GM21390 (cell line): ENCODE results near the gene MAGI1.
"Not testable (repeated sequence)": the region's sequence is repeated elsewhere in the genome, so short reads cannot be mapped to it uniquely, and the experiment has no call there.

Source experiments
- ATAC-seq: cut with Tn5 transposase; IDR thresholded peaks from one replicate; pipeline ENCODE4 v1.9.1; 2021; ENCODE audit not compliant: unreplicated experiment

Gene MAGI1

DNA sequence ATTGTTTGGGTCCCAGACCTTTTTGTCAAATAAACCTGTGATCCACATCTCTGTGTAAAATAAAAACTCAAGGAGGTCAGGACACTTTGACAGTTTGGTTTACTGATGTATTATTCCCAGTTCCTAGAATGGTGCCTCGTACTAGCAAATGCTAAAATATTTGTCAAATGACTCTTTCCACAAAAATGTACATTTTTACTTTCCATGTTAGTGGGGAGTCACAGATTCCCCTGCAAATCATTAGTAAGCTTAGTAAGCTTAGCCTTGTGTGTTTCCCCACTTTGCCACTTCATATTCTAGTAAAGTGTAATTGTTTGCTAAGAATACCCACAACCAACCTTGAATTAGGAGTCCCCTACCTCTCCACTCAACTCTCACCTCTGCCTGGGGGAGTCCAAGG, 2.4 kb upstream of the MAGI1 start:
- ATAC-seq, result no peak

DNA sequence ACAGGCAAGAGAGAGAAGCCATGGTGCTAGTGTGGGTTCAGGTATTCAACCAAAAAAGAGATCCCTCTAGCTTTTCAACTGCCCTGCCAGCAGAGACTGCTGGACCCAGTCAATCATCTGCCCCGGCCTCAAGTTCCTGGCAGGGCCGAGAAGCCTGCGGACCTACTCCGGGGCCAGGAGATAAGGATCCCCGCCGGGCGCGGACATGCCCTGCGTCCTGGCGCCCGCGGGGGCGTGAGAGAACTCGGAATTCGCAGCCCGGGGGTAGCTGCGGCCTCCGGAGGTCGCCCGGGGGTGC, 821 bp upstream of the MAGI1 start:
- no peak for ATAC-seq

DNA sequence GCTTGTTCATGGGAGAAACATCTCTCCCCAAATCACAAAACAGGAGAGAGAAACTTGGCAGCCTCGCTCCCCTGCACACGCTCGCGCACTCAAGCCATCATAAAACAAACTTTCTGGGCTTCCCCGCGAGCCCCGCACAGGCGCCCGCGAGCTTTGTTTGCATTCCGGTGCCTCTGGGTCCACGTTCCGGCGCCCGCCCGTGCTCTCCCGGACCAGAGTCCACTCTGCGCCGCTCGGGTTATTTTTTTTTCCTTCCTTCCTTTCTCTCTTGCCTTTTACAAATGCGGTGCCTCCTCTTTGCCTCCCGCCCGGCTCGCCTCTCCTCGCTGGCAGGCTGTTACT, 363 bp downstream of the MAGI1 start:
- ATAC-seq, result peak; percentile 37

DNA sequence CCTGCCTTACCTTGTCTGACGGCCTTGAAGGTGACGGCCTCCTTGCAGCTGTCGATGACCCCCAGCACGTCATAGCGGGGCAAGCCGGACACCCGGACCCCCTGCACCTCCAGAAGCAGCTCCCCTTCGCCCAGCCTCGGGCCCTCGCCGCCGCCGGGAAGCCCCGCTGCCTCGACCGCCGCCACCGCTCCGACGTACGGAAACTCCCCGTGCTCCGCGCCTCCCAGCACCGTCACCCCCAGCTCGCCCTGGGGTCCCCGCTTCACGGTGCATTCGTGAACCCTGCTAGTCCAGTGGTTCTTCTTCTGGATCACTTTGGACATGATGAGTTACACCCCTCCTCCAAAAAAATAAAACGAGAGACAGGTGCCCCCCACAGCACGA, 740 bp downstream of the MAGI1 start:
- ATAC-seq, result no peak

DNA sequence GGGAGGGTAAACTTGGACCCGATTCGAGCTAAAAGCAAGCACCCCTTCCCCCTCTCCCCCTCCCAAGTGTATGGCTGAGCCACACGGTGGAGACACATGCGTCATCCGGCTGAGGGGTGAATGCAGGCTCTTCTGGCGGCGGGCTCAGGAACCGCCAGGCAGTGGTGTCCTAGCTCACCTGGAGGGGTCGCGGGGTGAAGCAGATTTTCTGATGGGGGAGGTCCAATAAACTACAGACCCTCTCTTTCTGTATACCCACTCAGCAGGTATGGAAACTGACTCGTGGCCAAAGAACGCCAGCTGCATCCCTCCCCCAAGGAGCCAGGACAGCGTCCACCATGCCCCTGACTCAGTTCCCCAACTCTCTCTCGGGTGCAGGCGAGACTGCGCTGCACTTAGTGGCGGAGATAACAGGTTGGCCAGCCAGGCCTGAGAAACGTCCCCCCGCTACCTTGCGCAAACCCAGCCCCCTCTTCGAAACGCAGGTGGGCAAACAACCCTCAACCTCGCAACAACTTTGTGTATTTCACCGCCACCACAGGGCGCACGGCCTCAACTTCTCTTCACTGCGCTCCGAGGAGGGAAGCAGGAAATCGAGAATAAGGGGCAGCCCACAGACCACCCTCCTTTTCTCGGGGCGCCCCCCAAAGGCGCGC, 1.3 kb downstream of the MAGI1 start:
- ATAC-seq, result no peak

DNA sequence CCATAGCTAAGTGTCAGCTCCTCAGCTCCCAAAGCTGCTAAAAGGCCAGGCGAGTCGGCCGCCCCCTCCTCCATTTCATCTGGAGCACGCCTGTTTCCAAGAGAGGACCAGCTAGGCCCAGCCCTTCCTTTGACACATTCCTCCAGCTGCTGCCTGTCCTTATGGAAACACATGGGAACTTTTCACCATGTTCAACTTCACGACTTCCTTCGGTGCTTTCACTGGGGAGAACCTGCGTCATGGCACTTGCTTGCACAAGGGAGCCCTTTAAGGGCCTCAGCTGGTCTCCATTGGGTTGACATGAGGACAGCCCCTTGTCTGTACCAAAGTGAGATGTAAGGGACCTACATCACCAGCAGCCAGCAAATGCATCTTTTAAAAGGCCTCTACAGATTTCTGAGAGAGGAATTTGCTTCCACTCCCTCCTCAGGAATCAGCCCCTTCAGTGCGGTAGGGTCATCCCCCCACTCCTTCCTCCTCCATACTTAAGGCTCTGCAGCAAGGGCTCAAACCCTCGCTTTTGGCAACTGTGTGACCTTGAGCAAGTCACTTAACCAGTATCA, 2.1 kb downstream of the MAGI1 start:
- no peak for ATAC-seq

DNA sequence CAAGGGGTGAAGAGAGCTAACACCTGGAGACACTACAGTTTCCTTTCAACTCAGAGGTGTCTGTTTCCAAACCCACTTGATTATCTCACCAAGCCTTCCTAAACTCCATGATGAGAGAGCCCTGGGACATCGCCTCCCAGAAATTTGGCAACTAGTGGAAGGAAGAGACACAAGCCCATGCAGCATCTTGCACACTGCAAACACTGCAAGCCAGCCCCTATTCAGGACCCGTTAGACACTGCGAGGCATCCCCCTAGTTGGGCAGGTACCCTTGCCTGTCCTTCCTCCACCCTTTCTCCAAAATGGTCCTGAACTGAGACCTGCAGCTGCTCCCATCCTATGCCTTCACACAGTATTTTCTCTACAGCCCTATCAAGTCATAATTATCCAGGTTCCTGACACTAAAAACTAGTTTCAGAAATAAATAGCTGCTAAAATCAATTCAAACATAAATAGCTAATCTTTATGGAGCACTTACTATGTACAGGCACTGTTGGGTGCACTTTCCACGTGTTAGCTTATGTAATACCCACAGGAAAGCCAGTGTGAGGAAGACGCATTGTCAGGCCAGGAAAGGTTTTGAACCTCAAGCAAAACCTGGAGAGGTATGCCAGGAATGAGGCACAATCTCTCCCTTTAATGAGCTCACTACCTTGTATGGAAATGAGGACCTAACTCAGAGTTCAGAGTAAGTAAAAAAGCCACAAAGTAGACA, 2.8 kb downstream of the MAGI1 start:
- no peak for ATAC-seq

DNA sequence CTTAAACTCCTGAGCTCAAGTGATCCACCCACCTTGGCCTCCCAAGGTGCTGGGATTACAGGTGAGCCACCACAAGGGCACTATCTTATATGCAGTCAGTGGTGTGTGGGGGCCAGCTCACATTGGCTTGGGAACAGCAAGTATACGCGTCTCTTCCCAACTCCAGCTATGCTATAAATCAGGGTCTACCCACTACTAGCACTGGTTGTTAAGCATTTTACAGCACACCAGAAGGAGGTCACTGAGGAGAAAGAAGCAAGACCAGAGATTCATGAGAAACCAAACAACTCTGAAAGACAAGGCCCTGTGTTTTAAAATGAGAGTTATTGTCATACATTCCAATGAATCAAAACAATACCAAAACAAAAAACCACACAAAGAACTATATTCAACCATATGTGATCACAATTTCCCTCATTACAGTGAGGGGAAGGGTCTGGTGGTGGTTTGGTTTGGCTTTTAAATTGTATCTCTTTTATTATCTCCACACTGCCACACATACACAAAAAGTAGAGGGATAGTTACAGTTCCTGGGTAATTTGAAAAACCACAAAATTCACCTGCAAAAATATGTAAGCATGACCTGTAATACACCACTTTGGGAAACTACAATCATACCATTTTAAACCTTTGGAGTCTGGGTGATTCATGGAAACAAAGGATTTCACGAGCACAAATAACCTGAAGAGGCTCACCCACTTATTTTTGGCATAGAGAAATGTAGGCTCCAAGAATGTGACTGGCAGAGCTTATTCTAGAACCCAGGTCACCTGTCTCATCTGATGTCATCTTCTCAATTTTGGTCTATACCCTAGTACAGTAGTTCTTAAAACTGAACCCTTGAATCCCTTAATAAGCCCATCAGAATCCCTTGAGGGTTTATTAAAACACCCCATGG, 5.2 kb downstream of the MAGI1 start:
- no peak for ATAC-seq

DNA sequence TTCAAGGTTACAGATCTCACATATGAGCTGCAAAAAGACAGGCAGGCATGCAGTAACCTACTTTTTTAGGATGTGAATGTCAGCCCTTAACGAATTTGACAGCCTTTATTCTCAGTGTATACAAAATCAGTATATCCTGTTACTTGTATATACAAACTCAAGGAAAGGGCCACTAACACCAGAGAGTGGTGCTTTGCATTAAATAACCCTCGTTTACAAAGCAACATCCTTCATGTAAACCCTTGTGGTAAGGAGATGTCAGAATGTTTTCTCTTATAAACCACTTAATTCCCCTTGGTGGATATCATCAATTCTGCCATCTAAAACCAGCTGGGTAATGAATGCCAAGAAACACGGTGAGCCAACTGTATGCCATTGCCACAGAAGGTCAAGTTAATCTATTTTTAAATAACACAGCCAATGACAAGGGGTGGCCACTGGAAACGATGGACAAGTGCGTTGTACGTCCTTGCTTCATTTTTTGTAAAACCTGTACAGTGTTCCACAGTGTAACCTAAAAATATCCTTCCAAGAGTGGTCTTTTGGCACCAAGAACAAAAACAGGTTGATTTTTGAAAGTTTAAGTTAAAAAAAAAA, 7.5 kb downstream of the MAGI1 start:
- ATAC-seq, result no peak

DNA sequence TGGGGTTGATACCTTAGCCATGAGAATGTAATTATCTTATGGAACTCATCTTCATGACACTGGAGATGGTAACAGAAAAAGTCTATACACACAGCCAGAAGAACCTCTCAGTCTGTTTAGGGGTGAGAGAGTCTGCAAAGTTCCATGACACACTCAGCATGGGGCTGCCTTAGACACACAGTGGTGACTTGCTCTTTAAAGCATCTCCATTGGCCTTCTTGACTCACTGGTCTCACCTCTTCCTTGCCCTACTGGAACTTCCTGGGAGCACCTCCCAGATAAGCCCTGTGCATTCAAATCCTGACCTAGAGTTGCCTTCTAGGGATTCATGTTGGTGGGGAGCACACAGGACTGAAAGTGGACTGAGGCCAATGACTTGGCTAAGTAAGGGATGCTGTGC, 9.3 kb downstream of the MAGI1 start:
- ATAC-seq, result no peak

DNA sequence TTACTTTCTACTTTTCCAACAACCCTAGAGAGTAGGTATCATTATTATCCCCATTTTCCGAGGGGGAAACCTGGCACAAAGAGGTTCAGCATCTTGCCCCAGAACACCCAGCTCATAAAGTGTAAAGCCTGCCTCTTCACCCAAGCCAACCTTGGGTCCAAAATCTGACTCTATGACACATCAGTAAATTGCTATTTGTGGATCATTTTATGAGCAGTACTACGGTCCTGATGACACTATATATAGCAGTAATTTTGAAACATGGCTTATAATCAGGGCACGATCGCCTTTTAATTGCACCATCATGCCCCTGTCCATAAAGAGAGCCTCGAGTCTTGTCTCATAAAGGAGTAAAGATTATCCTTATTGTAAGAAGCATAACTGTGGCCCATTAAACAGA, 9.7 kb downstream of the MAGI1 start:
- ATAC-seq, result no peak

DNA sequence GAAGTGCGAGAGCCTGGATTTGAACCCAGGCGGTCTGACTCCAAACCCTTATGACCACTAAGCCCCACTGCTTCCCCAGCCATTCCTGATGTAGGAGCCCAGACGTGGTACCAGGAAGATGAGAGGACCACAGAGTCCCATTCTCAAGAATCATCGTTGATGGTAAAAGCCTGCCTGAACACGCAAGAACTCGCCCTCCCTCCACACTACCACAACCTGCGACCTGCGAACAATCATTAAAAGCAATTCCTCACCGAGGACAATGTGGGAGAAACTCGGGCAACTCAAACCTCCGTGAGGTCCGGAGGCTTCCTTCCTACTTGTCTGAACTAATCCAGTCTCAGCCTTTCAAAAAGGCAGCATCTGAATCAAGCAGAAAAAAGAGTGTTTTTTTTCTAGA, 10.3 kb downstream of the MAGI1 start:
- ATAC-seq, result no peak

DNA sequence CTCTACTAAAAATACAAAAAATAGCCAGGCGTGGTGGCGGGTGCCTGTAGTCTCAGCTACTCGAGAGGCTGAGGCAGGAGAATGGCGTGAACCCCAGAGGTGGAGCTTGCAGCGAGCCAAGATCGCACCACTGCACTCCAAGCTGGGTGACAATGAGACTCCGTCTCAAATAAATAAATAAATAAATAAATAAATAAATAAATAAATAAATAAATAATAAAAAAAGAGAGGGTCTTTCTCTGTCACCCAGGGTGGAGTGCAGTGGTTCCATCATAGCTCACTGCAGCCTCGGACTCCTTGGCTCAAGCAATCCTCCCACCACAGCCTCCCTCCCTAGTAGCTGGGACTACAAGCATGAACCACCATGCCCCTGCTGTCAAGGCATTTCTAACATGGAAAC, 11.6 kb downstream of the MAGI1 start:
- ATAC-seq, result not testable (repeated sequence)

DNA sequence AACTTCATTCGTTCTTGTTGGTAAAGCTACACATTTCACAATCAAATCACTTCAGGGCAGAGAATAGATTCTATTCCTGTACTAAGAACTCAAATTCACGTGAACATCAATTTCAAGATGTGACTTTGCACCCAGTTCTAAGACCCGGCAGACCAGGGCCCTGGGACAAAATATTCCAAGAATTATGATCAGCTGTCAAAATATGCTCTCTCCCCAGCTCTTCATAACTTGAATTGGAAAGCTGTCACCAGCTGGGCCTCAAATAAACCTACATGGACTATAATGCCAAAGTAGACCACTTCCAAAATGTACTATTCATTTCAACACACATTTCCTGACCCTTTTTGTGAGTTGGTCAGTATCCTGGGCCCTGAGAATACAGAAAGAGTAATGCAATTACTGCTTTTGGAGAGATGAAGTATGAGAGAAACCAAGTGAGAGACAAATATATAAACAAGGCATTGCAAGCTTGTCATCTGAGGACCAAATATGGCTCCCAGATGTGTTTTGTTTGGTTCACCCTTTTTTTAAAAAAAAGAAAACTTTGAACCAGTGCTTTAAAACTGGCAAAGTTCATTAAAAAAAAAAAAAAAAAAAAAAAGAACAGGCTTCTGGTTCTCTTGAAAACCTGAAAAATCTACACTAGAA, 14.9 kb downstream of the MAGI1 start:
- no peak for ATAC-seq

DNA sequence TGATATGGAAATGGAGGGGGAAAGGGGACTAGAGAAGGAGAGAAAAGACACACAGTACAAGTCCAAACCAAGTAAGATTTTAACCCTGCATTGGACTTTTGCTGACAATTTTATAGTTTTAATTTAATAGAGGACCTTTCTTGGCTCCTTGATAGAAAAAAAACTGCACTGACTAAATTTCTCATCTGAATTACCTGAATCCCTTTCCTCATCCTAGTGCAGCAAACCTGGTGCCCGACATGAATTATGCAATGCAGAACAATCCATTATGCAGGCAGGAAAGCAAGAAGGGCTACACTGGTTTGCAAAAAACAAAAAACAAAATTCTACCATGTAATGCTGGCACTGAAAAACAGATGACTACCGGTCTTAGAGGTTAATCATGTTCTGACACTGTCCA, 15.5 kb downstream of the MAGI1 start:
- ATAC-seq, result no peak

DNA sequence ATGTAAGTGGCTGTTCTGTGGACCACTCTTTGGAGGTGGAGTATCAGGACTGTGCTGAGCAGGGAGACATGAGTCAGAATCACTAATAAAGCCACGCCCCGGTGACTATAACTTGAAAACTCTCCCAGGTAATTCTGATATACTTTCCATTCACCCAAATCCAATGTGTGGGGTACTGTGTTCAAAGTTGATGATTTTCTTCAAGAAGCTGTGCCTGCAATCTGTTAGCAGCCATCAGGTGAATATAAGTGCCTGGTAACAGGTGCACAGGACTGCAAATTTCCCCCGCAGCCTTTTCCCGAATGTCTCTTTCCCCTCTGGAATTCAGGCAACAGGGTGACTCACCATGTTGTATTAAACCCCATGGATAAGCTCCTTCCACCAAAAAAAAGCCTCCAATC, 17.0 kb downstream of the MAGI1 start:
- ATAC-seq, result no peak

DNA sequence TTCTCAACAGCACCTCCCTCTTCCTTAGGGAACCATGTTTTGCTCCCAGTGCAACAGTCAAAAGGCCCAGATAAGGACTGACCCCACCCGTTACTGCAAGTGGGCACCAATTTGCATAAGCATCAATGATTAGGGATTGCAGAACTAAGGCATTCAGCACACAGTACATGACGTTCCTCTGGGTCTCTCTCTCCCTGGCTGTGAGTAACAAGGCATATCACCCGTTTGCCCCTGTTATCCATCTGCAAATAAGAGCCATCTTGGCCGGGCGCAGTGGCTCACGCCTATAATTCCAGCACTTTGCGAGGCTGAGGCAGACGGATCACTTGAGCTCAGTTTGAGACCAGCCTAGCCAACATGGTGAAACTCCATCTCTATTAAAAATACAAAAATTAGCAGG, 18.8 kb downstream of the MAGI1 start:
- ATAC-seq, result no peak

DNA sequence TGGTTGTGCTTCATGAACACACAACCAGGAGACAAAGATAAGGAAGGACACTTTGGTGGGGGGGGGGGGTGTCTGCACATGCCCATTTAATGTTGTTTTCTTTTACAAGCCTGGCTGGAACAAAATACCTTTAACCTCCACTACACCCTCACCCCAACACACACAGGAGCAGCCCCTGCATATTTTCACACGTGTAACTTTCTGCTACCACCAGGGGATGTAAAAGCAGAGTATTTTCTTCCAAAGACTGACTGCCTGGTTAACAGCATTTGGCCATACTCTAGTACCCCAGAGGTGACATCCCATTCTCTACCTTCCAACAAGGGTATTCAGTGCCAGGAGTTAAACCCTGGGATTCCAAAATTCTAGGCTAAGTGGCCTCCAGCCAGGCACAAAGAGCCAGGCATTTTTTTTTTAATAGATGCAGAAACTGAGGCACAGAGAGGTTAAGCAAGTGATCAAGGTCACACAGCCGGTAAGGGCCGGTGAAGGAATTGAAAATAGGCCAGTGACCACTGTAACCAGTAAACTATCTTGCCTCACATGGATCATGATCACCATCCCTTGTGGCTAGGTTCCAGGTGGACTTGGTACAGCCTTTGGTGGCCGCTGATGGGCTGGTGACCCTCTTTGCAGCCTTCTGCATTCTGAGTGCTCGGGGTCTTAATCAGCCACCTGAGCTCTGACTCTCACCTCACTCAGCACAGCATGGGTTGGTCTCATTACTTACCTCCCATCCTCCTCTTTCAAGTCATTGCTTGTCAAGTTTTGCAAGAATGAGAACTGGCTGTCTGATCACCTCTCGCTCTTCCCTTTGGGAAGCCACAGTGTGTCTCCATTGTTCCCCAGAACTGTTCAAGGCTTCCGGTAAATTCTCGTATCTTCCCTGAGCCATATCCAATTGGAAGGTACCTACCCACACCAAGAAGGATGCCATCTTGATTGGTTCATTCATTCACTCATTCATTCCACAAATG, 20.4 kb downstream of the MAGI1 start:
- no peak for ATAC-seq

DNA sequence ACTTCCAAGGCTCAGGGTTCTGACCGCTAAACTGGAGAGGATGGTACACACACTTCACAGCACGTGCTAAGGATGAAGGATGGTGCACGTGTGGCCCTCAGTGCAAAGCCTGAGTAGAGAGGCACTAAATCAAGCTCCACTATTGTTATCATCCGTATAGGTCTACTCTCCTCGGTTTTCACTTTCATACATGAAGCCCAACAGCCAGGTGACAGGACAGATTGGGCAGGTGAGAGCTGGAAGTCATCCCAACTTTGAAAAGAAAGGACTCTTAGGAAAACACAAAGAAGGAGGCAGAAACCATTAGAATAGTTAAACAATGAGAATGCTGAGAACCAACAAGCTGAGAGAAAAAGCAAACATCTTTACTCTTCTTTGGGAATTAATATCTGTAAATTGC, 21.1 kb downstream of the MAGI1 start:
- ATAC-seq, result no peak

DNA sequence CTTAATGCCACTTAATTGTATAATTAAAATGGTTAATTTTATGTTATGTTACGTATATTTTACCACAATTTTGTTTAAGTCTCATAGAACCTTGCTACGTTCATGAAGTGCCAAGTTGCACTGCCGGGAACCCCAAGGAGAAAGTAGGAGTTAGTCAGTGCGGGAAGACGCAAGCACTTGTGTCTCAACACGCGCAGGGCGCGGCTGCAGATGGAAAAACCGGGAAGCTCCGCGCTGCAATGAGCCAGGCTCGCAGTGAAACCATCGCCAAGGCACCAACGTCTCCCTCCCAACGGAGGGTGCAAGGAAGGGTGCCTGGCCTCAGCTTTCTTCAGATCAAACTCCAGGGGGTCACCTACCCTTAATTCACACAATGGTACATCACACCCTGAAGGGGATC, 21.6 kb downstream of the MAGI1 start:
- ATAC-seq, result no peak
